AG04450 (cell line): Measurements from ENCODE around the gene PLEKHA6. TPM values are rescaled to one million over a fixed set of nuclear protein-coding genes. Genes with fewer than 3 reads are reported as not detected.

Experiments used
- CTCF ChIA-PET: fragments of 300-600, 350-600 bp; formaldehyde crosslinking; extraction: SDS; loops from one replicate; lab custom pipeline; 2022; ENCODE audit warnings: antibody characterized with exemption, inconsistent platforms; lab: Charles Lee
- POLR2A ChIA-PET: fragments of 350-600 bp; formaldehyde crosslinking; extraction: SDS; loops from one replicate; lab custom pipeline; 2021; ENCODE audit warnings: antibody characterized with exemption, inconsistent platforms; lab: Yijun Ruan, JAX
- DNase-seq: peaks from one replicate; pipeline ENCODE4 v3.0.0-alpha.2; 2011; ENCODE audit warnings: low read depth, low spot score
- H3K27ac ChIP-seq: one replicate; pipeline ENCODE4 v1.5.1; 2012; ENCODE audit warnings: low read depth, low read length, control low read depth
- H3K27me3 ChIP-seq: one replicate; pipeline ENCODE4 v1.6.0; 2012; ENCODE audit warnings: low read length; ENCODE audit not compliant: control insufficient read depth, insufficient read depth
- H3K4me3 ChIP-seq: 2 replicates; pipeline ENCODE4 v1.5.1; 2011; ENCODE audit warnings: mild to moderate bottlenecking, low read depth, low read length, control low read depth
- H3K9me3 ChIP-seq: 2 replicates; pipeline ENCODE4 v1.5.1; 2012; ENCODE audit warnings: low read length; ENCODE audit not compliant: control insufficient read depth, insufficient read depth
- CTCF ChIP-seq: IDR thresholded peaks from 2 replicates; pipeline ENCODE4 v1.5.1; 2011; ENCODE audit warnings: low read depth, low read length, control low read depth, inconsistent platforms
- polyA plus RNA-seq: library from polyadenylated mRNA; depleted of rRNA; stranded (reverse); fragments of >200 nt; gene quantifications from 2 replicates; pipeline ENCODE4 v1.2.3, GENCODE V29; 2011

Gene PLEKHA6
- polyA plus RNA-seq, 1 experiment = 6.8 TPM

- POLR2A ChIA-PET = interaction anchor here (0.9 kb wide), 1 partner anchor 9 kb away, joined by 4 read pairs; no protein-coding TSS in a partner anchor
- no peak overlapping the region for H3K27ac ChIP-seq
- peaks cover 3% of the 10 kb centered on the region for H3K27me3 ChIP-seq
- no peaks in the 10 kb centered on the region for H3K9me3 ChIP-seq
- CTCF ChIA-PET = interaction anchor here (1.0 to 1.9 kb wide), 2 partner anchors 29 to 33 kb away, joined by 3 to 5 read pairs; no protein-coding TSS in a partner anchor
- TF ChIP-seq CTCF = no peak
- DNase-seq = no peak
- H3K4me3 ChIP-seq = no peak overlapping the region
These were observed 72.8 kb downstream of the PLEKHA6 start for GRCh38 chr1:204286831-204287421.

GRCh38 chr1:204286315-204286714, 73.4 kb downstream of the PLEKHA6 start:
- POLR2A ChIA-PET = no interaction called here
- TF ChIP-seq CTCF = no peak
- Histone ChIP-seq H3K27ac (no peak overlapping the region), H3K27me3 (peaks cover 3% of the 10 kb centered on the region), H3K9me3 (no peaks in the 10 kb centered on the region), H3K4me3 (no peak overlapping the region)
- no peak for DNase-seq
- CTCF ChIA-PET = interaction anchor here (1.6 kb wide), 1 partner anchor 28 kb away, joined by 5 read pairs; no protein-coding TSS in a partner anchor

- Histone ChIP-seq H3K27ac (no peak overlapping the region), H3K4me3 (no peak overlapping the region), H3K27me3 (peaks cover 3% of the 10 kb centered on the region), H3K9me3 (no peaks in the 10 kb centered on the region)
- no peak for DNase-seq
- POLR2A ChIA-PET = no interaction called here
- no peak for TF ChIP-seq CTCF
- CTCF ChIA-PET = interaction anchor here (1.6 kb wide), 1 partner anchor 27 kb away, joined by 5 read pairs; no protein-coding TSS in a partner anchor
These were observed 74.1 kb downstream of the PLEKHA6 start for GRCh38 chr1:204285436-204286305.

DNA sequence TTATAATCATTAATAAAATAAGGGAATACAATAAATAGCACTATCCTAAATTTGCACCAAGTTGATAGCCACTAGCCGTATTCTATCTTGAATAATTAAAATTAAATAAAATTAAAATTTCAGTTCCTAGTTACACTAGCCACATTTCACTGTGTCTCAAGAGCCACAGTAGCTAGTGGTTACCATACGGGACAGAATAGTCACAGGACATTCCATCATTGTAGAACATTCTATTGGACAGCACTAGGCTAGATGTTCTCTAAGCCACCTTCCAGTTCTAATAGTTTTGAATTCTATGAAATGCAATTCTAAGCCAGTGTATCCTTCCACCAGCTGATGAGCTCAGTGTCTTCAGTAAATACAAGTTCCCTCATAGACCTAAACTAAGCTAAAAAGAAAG, 74.8 kb downstream of the PLEKHA6 start:
- H3K9me3 ChIP-seq = no peaks in the 10 kb centered on the region
- H3K27me3 ChIP-seq = peaks cover 3% of the 10 kb centered on the region
- POLR2A ChIA-PET = no interaction called here
- no peak for DNase-seq
- no peak for TF ChIP-seq CTCF
- no peak overlapping the region for H3K27ac ChIP-seq
- no peak overlapping the region for H3K4me3 ChIP-seq
- CTCF ChIA-PET = interaction anchor here (1.6 kb wide), 1 partner anchor 27 kb away, joined by 5 read pairs; no protein-coding TSS in a partner anchor
